GM12874 (cell line): Measurements from ENCODE around the gene SPDYA.

Experiments
- TF ChIP-seq, protein P1 (sequence below): IDR thresholded peaks from 2 replicates; pipeline ENCODE4 v1.5.1; 2011; ENCODE audit warnings: low read depth, mild to moderate bottlenecking, control low read depth, low read length, moderate library complexity; ENCODE audit not compliant: insufficient read depth

SPDYA gene

DNA sequence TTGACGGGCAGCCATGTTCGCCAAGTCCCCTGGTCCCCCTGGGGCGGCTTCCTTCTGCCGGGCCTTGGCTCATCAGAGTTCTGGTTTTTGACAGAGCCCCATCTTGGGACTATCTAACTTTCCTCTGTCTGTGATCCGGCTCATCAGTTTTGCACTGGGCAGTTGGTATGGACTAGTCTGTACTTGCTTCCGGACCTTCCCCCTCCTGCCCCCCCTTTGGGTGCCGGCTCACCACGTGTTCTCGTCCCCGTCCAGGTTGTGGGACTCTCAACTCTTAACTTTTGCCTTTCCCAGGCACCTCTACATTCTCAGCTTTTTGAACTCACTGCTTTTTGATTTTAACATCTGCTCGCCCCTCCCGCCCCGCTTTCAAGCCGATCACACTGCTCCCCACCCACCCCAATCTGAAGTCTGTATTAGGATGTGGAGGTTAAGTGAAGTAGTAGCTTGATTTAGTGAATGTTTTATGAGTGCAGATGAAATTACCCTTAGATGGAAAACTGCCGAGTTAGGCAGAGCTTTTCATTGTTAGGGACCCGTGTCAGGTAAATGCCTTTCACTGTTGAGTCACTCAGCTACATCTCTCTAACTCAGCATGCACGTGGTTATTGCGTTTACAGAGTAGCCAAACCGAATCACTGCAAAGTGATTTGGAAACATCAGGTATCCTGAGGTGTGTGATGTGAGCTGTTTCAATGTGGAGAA lies 84.7 kb downstream of the SPDYA start:
- TF ChIP-seq, protein P1, sequence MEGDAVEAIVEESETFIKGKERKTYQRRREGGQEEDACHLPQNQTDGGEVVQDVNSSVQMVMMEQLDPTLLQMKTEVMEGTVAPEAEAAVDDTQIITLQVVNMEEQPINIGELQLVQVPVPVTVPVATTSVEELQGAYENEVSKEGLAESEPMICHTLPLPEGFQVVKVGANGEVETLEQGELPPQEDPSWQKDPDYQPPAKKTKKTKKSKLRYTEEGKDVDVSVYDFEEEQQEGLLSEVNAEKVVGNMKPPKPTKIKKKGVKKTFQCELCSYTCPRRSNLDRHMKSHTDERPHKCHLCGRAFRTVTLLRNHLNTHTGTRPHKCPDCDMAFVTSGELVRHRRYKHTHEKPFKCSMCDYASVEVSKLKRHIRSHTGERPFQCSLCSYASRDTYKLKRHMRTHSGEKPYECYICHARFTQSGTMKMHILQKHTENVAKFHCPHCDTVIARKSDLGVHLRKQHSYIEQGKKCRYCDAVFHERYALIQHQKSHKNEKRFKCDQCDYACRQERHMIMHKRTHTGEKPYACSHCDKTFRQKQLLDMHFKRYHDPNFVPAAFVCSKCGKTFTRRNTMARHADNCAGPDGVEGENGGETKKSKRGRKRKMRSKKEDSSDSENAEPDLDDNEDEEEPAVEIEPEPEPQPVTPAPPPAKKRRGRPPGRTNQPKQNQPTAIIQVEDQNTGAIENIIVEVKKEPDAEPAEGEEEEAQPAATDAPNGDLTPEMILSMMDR: no peak

GRCh38 chr2:28896906-28897305 lies 86.3 kb downstream of the SPDYA start:
- TF ChIP-seq, protein P1: no peak

- TF ChIP-seq, protein P1: no peak
These were observed 87.4 kb downstream of the SPDYA start for GRCh38 chr2:28898048-28898447.
